SK-N-SH (cell line): Measurements from ENCODE around the gene IL1R2. TPM values are rescaled to one million over a fixed set of nuclear protein-coding genes. Genes with fewer than 3 reads are reported as not detected.

Experiments
- CTCF ChIA-PET: fragments of 300-600, 350-600 bp; formaldehyde crosslinking; extraction: SDS; loops from one replicate; lab custom pipeline; 2021; lab: Yijun Ruan, JAX
- POLR2A ChIA-PET: fragments of 350-600 bp; sonication (Branson Sonifier 250); formaldehyde crosslinking; extraction: SDS; loops from one replicate; lab custom pipeline; 2020; ENCODE audit warnings: antibody characterized with exemption, inconsistent platforms; lab: Yijun Ruan, JAX
- DNase-seq: peaks from one replicate; pipeline ENCODE4 v3.0.0; 2012
- H2AFZ ChIP-seq: fragments of 200-600 bp; sonication (generic); 2 replicates; pipeline ENCODE4 v1.8.1; 2016; ENCODE audit warnings: antibody characterized with exemption, mild to moderate bottlenecking, low read depth
- H3F3A ChIP-seq: fragments of 200-600 bp; sonication (generic); replicated peaks from 2 replicates; pipeline ENCODE3; 2016; ENCODE audit warnings: antibody characterized with exemption, mild to moderate bottlenecking; ENCODE audit not compliant: insufficient read depth
- H3K27ac ChIP-seq, 2 experiments: fragments of 200-500 bp in 1 of 2; fragments of 200-600 bp in 1 of 2; sonication (Bioruptor generic) in 1 of 2; sonication (generic), shearing (Covaris generic) in 1 of 2; 2 replicates each; pipeline versions ENCODE4 v1.5.1 to v1.6.1; 2014 to 2016; ENCODE audit warnings: low read depth in 2 of 2, inconsistent platforms in 1 of 2, low read length in 1 of 2, mild to moderate bottlenecking in 1 of 2, mixed read lengths in 1 of 2
- H3K27me3 ChIP-seq: fragments of 200-600 bp; sonication (generic), shearing (Covaris generic); 2 replicates; pipeline ENCODE4 v1.6.1; 2016; ENCODE audit warnings: mixed run types; ENCODE audit not compliant: insufficient read depth
- H3K36me3 ChIP-seq, 2 experiments: fragments of 200-500 bp in 1 of 2; fragments of 200-600 bp in 1 of 2; sonication (Bioruptor generic) in 1 of 2; sonication (generic) in 1 of 2; replicated peaks in 1 of 2; 2 replicates each; pipeline versions ENCODE3 to v1.5.1; 2014 to 2016; ENCODE audit warnings: low read length in 1 of 2, mild to moderate bottlenecking in 1 of 2; ENCODE audit not compliant: insufficient read depth in 2 of 2, control insufficient read depth in 1 of 2
- H3K4me1 ChIP-seq, 2 experiments: fragments of 200-500 bp in 1 of 2; fragments of 200-600 bp in 1 of 2; sonication (Bioruptor generic) in 1 of 2; sonication (generic), shearing (Covaris generic) in 1 of 2; 2 replicates each; pipeline versions ENCODE4 v1.5.1 to v1.6.1; 2014 to 2016; ENCODE audit warnings: low read depth in 1 of 2, low read length in 1 of 2, mixed run types in 1 of 2; ENCODE audit not compliant: insufficient read depth in 2 of 2, control insufficient read depth in 1 of 2
- H3K4me2 ChIP-seq: fragments of 200-600 bp; sonication (generic), shearing (Covaris generic); 2 replicates; pipeline ENCODE4 v1.6.1; 2017; ENCODE audit warnings: mixed run types
- H3K4me3 ChIP-seq, 2 experiments: fragments of 200-500 bp in 1 of 2; fragments of 200-600 bp in 1 of 2; sonication (Bioruptor generic) in 1 of 2; sonication (generic), shearing (Covaris generic) in 1 of 2; 2 replicates each; pipeline versions ENCODE4 v1.5.1 to v1.8.1; 2014 to 2016; ENCODE audit warnings: low read depth in 2 of 2, inconsistent platforms in 1 of 2, low read length in 1 of 2, mild to moderate bottlenecking in 1 of 2, mixed read lengths in 1 of 2, moderate library complexity in 1 of 2
- H3K79me2 ChIP-seq: fragments of 200-600 bp; sonication (generic); 2 replicates; pipeline ENCODE4 v1.8.1; 2017; ENCODE audit warnings: mild to moderate bottlenecking; ENCODE audit not compliant: insufficient read depth
- H3K9ac ChIP-seq: fragments of 200-600 bp; sonication (generic); 2 replicates; pipeline ENCODE4 v1.6.1; 2017; ENCODE audit warnings: mixed run types
- H3K9me2 ChIP-seq: fragments of 200-600 bp; sonication (generic); 2 replicates; pipeline ENCODE4 v1.6.1; 2017; ENCODE audit warnings: mixed run types
- H3K9me3 ChIP-seq: fragments of 200-600 bp; sonication (generic); 2 replicates; pipeline ENCODE4 v1.6.1; 2017; ENCODE audit warnings: mixed run types, mild to moderate bottlenecking, moderate library complexity
- H4K20me1 ChIP-seq: fragments of 200-600 bp; sonication (generic); 2 replicates; pipeline ENCODE4 v1.6.1; 2017; ENCODE audit warnings: mild to moderate bottlenecking, mixed run types; ENCODE audit not compliant: insufficient read depth
- CHD2 ChIP-seq: fragments of 150-350 bp; IDR thresholded peaks from 2 replicates; pipeline ENCODE4 v1.6.1; 2018; ENCODE audit warnings: low read length; ENCODE audit not compliant: partially characterized antibody
- CTCF ChIP-seq: fragments of 200-600 bp; sonication (generic); IDR thresholded peaks from 2 replicates; pipeline ENCODE4 v1.6.1; 2017; ENCODE audit warnings: antibody characterized with exemption, mild to moderate bottlenecking, moderate library complexity
- EP300 ChIP-seq, 2 experiments: IDR thresholded peaks; 2 replicates each; pipeline versions ENCODE4 v1.4.0 to v1.6.1; 2012; ENCODE audit warnings: borderline replicate concordance in 1 of 2, low read depth in 1 of 2, low read length in 1 of 2
- EZH2phosphoT487 ChIP-seq: fragments of 200-600 bp; sonication (generic); IDR thresholded peaks from 2 replicates; pipeline ENCODE4 v1.6.1; 2017; ENCODE audit warnings: low read depth, mixed run types, mild to moderate bottlenecking, antibody characterized with exemption, moderate library complexity, borderline replicate concordance
- FOSL2 ChIP-seq: IDR thresholded peaks from 2 replicates; pipeline ENCODE4 v1.4.0; 2012; ENCODE audit warnings: low read depth, mild to moderate bottlenecking, moderate library complexity, borderline replicate concordance
- GABPA ChIP-seq: IDR thresholded peaks from 2 replicates; pipeline ENCODE4 v1.4.0; 2012; ENCODE audit warnings: low read depth, mild to moderate bottlenecking
- JUND ChIP-seq: IDR thresholded peaks from 2 replicates; pipeline ENCODE4 v1.4.0; 2012
- MAX ChIP-seq: IDR thresholded peaks from 2 replicates; pipeline ENCODE4 v1.4.0; 2012; ENCODE audit warnings: low read depth
- MEF2A ChIP-seq: IDR thresholded peaks from 2 replicates; pipeline ENCODE4 v1.4.0; 2012; ENCODE audit warnings: low read depth, borderline replicate concordance
- MXI1 ChIP-seq: IDR thresholded peaks from 2 replicates; pipeline ENCODE4 v1.6.1; 2012; ENCODE audit warnings: mild to moderate bottlenecking, low read depth, low read length, improper control_type of control experiment
- NFIC ChIP-seq: IDR thresholded peaks from 2 replicates; pipeline ENCODE4 v1.4.0; 2012; ENCODE audit warnings: borderline replicate concordance
- NRF1 ChIP-seq: IDR thresholded peaks from 2 replicates; pipeline ENCODE4 v1.6.1; 2012; ENCODE audit warnings: low read depth, mild to moderate bottlenecking, low read length
- RCOR1 ChIP-seq: fragments of 150-350 bp; IDR thresholded peaks from 2 replicates; pipeline ENCODE4 v1.6.1; 2017; ENCODE audit warnings: antibody characterized with exemption, low read length
- RFX5 ChIP-seq: IDR thresholded peaks from 2 replicates; pipeline ENCODE4 v1.6.1; 2012; ENCODE audit warnings: mild to moderate bottlenecking, improper control_type of control experiment, low read length
- SIN3A ChIP-seq: IDR thresholded peaks from 2 replicates; pipeline ENCODE4 v1.6.1; 2012; ENCODE audit warnings: low read depth, mild to moderate bottlenecking, low read length, moderate library complexity, borderline replicate concordance
- SMC3 ChIP-seq: IDR thresholded peaks from 2 replicates; pipeline ENCODE4 v1.6.1; 2012; ENCODE audit warnings: low read depth, low read length, improper control_type of control experiment
- TEAD4 ChIP-seq: IDR thresholded peaks from 2 replicates; pipeline ENCODE4 v1.4.0; 2012; ENCODE audit warnings: mild to moderate bottlenecking, borderline replicate concordance; ENCODE audit not compliant: insufficient read depth
- WGBS: methylation state at CpG from one replicate; pipeline ENCODE4 v1.1.6; 2017; ENCODE audit warnings: low lambda C conversion rate; 5-methylcytosine and 5-hydroxymethylcytosine counted together
- polyA plus RNA-seq, 3 experiments: library from polyadenylated mRNA; depleted of rRNA; stranded (reverse); fragments of >200 nt; gene quantifications; 2 replicates each; pipeline ENCODE4 v1.2.3, GENCODE V29; 2012
- TF ChIP-seq, protein P1 (sequence below): IDR thresholded peaks from 2 replicates; pipeline ENCODE4; 2012
- TF ChIP-seq, protein P2 (sequence below): IDR thresholded peaks from 2 replicates; pipeline ENCODE4 v1.6.1; 2012; ENCODE audit warnings: mild to moderate bottlenecking, low read depth, low read length, moderate library complexity
- TF ChIP-seq, protein P3 (sequence below): IDR thresholded peaks from 2 replicates; pipeline ENCODE4 v1.4.0; 2012; ENCODE audit warnings: low read depth, borderline replicate concordance

Gene IL1R2
- polyA plus RNA-seq, 1 of the 3 experiments (the other 2 are of a cell fraction): 0.16 TPM

DNA sequence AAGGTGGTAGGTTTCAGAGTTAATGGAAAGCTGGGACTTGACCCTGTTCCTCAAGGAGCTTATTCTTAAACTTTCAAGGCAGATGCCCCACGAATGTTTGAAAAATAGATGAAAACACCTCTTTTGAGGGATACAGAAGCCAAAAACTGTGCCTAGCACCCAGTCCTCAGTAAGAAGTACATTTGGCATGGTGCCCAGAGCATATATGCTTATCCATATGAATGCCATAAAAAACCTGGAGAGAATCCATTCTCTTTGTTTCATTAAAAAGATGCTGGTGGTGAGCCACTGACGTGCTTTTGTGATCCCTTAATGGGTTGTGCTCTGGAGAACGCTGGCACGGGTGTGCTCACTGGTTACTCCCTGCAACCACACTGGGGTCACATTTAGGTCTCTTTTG lies 69.0 kb downstream of the IL1R2 start:
- Histone ChIP-seq H3K9me3 (no peaks in the 10 kb centered on the region), H3K4me2 (no peak overlapping the region), H3K9ac (no peak overlapping the region), H3F3A (peaks cover 35% of the 10 kb centered on the region), H3K36me3 (no peaks in the 10 kb centered on the region), H3K27ac (no peak overlapping the region), H4K20me1 (no peaks in the 10 kb centered on the region), H3K27me3 (no peaks in the 10 kb centered on the region), H2AFZ (no peak overlapping the region), H3K9me2 (no peaks in the 10 kb centered on the region), H3K4me1 (peaks cover 30 to 37% of the 10 kb centered on the region in 2 experiments), H3K79me2 (no peaks in the 10 kb centered on the region), H3K4me3 (no peak overlapping the region)
- no peak for TF ChIP-seq SIN3A
- TF ChIP-seq EZH2phosphoT487: no peak
- no peak for TF ChIP-seq CTCF
- TF ChIP-seq, protein P1, sequence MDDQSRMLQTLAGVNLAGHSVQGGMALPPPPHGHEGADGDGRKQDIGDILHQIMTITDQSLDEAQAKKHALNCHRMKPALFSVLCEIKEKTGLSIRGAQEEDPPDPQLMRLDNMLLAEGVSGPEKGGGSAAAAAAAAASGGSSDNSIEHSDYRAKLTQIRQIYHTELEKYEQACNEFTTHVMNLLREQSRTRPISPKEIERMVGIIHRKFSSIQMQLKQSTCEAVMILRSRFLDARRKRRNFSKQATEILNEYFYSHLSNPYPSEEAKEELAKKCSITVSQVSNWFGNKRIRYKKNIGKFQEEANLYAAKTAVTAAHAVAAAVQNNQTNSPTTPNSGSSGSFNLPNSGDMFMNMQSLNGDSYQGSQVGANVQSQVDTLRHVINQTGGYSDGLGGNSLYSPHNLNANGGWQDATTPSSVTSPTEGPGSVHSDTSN: no peak
- TF ChIP-seq TEAD4: no peak
- TF ChIP-seq CHD2: no peak
- TF ChIP-seq MAX: no peak
- TF ChIP-seq NFIC: no peak
- TF ChIP-seq NRF1: no peak
- no peak for TF ChIP-seq JUND
- no peak for TF ChIP-seq RCOR1
- no peak for TF ChIP-seq MXI1
- TF ChIP-seq, protein P2, sequence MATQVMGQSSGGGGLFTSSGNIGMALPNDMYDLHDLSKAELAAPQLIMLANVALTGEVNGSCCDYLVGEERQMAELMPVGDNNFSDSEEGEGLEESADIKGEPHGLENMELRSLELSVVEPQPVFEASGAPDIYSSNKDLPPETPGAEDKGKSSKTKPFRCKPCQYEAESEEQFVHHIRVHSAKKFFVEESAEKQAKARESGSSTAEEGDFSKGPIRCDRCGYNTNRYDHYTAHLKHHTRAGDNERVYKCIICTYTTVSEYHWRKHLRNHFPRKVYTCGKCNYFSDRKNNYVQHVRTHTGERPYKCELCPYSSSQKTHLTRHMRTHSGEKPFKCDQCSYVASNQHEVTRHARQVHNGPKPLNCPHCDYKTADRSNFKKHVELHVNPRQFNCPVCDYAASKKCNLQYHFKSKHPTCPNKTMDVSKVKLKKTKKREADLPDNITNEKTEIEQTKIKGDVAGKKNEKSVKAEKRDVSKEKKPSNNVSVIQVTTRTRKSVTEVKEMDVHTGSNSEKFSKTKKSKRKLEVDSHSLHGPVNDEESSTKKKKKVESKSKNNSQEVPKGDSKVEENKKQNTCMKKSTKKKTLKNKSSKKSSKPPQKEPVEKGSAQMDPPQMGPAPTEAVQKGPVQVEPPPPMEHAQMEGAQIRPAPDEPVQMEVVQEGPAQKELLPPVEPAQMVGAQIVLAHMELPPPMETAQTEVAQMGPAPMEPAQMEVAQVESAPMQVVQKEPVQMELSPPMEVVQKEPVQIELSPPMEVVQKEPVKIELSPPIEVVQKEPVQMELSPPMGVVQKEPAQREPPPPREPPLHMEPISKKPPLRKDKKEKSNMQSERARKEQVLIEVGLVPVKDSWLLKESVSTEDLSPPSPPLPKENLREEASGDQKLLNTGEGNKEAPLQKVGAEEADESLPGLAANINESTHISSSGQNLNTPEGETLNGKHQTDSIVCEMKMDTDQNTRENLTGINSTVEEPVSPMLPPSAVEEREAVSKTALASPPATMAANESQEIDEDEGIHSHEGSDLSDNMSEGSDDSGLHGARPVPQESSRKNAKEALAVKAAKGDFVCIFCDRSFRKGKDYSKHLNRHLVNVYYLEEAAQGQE: no peak
- TF ChIP-seq GABPA: no peak
- TF ChIP-seq, protein P3, sequence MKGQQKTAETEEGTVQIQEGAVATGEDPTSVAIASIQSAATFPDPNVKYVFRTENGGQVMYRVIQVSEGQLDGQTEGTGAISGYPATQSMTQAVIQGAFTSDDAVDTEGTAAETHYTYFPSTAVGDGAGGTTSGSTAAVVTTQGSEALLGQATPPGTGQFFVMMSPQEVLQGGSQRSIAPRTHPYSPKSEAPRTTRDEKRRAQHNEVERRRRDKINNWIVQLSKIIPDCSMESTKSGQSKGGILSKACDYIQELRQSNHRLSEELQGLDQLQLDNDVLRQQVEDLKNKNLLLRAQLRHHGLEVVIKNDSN: no peak
- TF ChIP-seq EP300 (IDR thresholded peaks at IDR 0.05; ENCODE audit: borderline replicate concordance in 1 of 2, low read depth in 1 of 2, low read length in 1 of 2): no peak
- no peak for TF ChIP-seq MEF2A
- TF ChIP-seq SMC3: no peak
- no peak for TF ChIP-seq RFX5
- no peak for TF ChIP-seq FOSL2
- 91% methylated on average over 4 of the region's 4 CpGs for WGBS
- ChIA-PET POLR2A (no interaction called here), CTCF (interaction anchor here (1.3 kb wide), 1 partner anchor 180 kb away, joined by 3 read pairs; no protein-coding TSS in a partner anchor)
- no peak for DNase-seq
